IMR-90 (cell line): ENCODE results near the gene SNX32. TPM values are rescaled to one million over a fixed set of nuclear protein-coding genes. Genes with fewer than 3 reads are reported as not detected.

ENCODE experiments used
- ATAC-seq: fragments of 200-7000 bp; cut with Tn5 transposase; 2 replicates; pipeline ENCODE4 v1.9.1; 2020; ENCODE audit warnings: low read depth, mild to moderate bottlenecking, moderate library complexity
- BruUV-seq: library from RNA; stranded (reverse); fragments of 400-500 nt; replicated peaks from 2 replicates; lab custom pipeline; 2021; lab: Mats Ljungman, UMichigan
- CTCF ChIA-PET: fragments of 300-600 bp; formaldehyde crosslinking; extraction: SDS; loops from one replicate; lab custom pipeline; 2021; ENCODE audit warnings: antibody characterized with exemption; lab: Yijun Ruan, JAX
- POLR2A ChIA-PET: fragments of 300-600 bp; sonication (Branson Sonifier 250); formaldehyde crosslinking; loops from one replicate; lab custom pipeline; 2022; ENCODE audit warnings: antibody characterized with exemption; ENCODE audit not compliant: unreplicated experiment; lab: Charles Lee
- DNase-seq: peaks from one replicate; pipeline ENCODE4 v3.0.0; 2013
- H2AFZ ChIP-seq: replicated peaks from 2 replicates; pipeline ENCODE3; 2013; ENCODE audit warnings: low read length, mild to moderate bottlenecking; ENCODE audit not compliant: poor library complexity
- H2AK5ac ChIP-seq: 2 replicates; pipeline ENCODE4 v1.6.1; 2013; ENCODE audit warnings: low read depth, low read length, inconsistent platforms
- H2AK9ac ChIP-seq: replicated peaks from 2 replicates; pipeline ENCODE3; 2013; ENCODE audit warnings: mild to moderate bottlenecking, low read depth, low read length, moderate library complexity; ENCODE audit not compliant: poor library complexity
- H2BK120ac ChIP-seq: 2 replicates; pipeline ENCODE4 v1.6.1; 2013; ENCODE audit warnings: low read depth, low read length, inconsistent platforms
- H2BK15ac ChIP-seq: 3 replicates; pipeline ENCODE4 v1.6.1; 2013; ENCODE audit warnings: low read depth, low read length, inconsistent platforms
- H2BK20ac ChIP-seq: 2 replicates; pipeline ENCODE4 v1.6.1; 2013; ENCODE audit warnings: low read depth, mild to moderate bottlenecking, inconsistent platforms, low read length, moderate library complexity
- H2BK5ac ChIP-seq: 2 replicates; pipeline ENCODE4 v1.6.1; 2013; ENCODE audit warnings: mild to moderate bottlenecking, low read depth, low read length, inconsistent platforms; ENCODE audit not compliant: poor library complexity, severe bottlenecking
- H3K14ac ChIP-seq: replicated peaks from 2 replicates; pipeline ENCODE4 v1.6.1; 2013; ENCODE audit warnings: low read depth, low read length, inconsistent platforms
- H3K18ac ChIP-seq: 2 replicates; pipeline ENCODE4 v1.6.1; 2013; ENCODE audit warnings: low read depth, low read length, control low read depth
- H3K23ac ChIP-seq: 2 replicates; pipeline ENCODE4 v1.6.1; 2013; ENCODE audit warnings: low read depth, low read length, inconsistent platforms
- H3K27ac ChIP-seq: 2 replicates; pipeline ENCODE4 v1.5.1; 2013; ENCODE audit warnings: mild to moderate bottlenecking, control low read depth, low read length; ENCODE audit not compliant: insufficient read depth
- H3K27me3 ChIP-seq: 2 replicates; pipeline ENCODE4 v1.6.1; 2013; ENCODE audit warnings: low read length; ENCODE audit not compliant: control insufficient read depth, insufficient read depth
- H3K36me3 ChIP-seq: 2 replicates; pipeline ENCODE4 v1.6.1; 2013; ENCODE audit warnings: low read length, mixed read lengths; ENCODE audit not compliant: control insufficient read depth, insufficient read depth
- H3K4ac ChIP-seq: 2 replicates; pipeline ENCODE4 v1.6.1; 2013; ENCODE audit warnings: low read depth, low read length, inconsistent platforms
- H3K4me1 ChIP-seq: 2 replicates; pipeline ENCODE4 v1.6.1; 2013; ENCODE audit warnings: low read length, mixed read lengths; ENCODE audit not compliant: control insufficient read depth, insufficient read depth
- H3K4me2 ChIP-seq: 2 replicates; pipeline ENCODE4 v1.6.1; 2013; ENCODE audit warnings: low read depth, mild to moderate bottlenecking, control low read depth, low read length, moderate library complexity
- H3K4me3 ChIP-seq: 2 replicates; pipeline ENCODE4 v1.5.1; 2013; ENCODE audit warnings: low read depth, mild to moderate bottlenecking, control low read depth, low read length, moderate library complexity; ENCODE audit not compliant: insufficient read depth
- H3K56ac ChIP-seq: 2 replicates; pipeline ENCODE4 v1.6.1; 2013; ENCODE audit warnings: low read length, inconsistent platforms; ENCODE audit not compliant: insufficient read depth; ENCODE audit errors: extremely low read depth
- H3K79me1 ChIP-seq, 2 experiments: 2 replicates each; pipeline ENCODE4 v1.6.1; 2013; ENCODE audit warnings: low read length in 2 of 2, inconsistent platforms in 1 of 2, low read depth in 1 of 2
- H3K9ac ChIP-seq: 2 replicates; pipeline ENCODE4 v1.6.1; 2013; ENCODE audit warnings: low read depth, low read length, control low read depth
- H3K9me1 ChIP-seq: 2 replicates; pipeline ENCODE4 v1.6.1; 2013; ENCODE audit warnings: low read length, inconsistent platforms; ENCODE audit not compliant: insufficient read depth
- H3K9me3 ChIP-seq: 2 replicates; pipeline ENCODE4 v1.6.1; 2013; ENCODE audit warnings: low read length; ENCODE audit not compliant: control insufficient read depth, insufficient read depth
- H4K20me1 ChIP-seq: 2 replicates; pipeline ENCODE4 v1.6.1; 2013; ENCODE audit warnings: low read length, inconsistent platforms; ENCODE audit not compliant: insufficient read depth
- H4K5ac ChIP-seq: 2 replicates; pipeline ENCODE4 v1.6.1; 2013; ENCODE audit warnings: mild to moderate bottlenecking, low read depth, low read length, control low read depth
- H4K8ac ChIP-seq, 2 experiments: 2 replicates each; pipeline ENCODE4 v1.6.1; 2013; ENCODE audit warnings: low read depth in 2 of 2, low read length in 2 of 2, control low read depth in 1 of 2, inconsistent platforms in 1 of 2
- H4K91ac ChIP-seq: 2 replicates; pipeline ENCODE4 v1.6.1; 2013; ENCODE audit warnings: low read depth, low read length, inconsistent platforms; ENCODE audit not compliant: insufficient read depth
- BHLHE40 ChIP-seq: fragments of 150-350 bp; IDR thresholded peaks from 2 replicates; pipeline ENCODE4 v1.6.1; 2016; ENCODE audit warnings: mild to moderate bottlenecking, low read depth, low read length
- CEBPB ChIP-seq: IDR thresholded peaks from 2 replicates; pipeline ENCODE4 v1.6.1; 2012; ENCODE audit warnings: low read depth, low read length, improper control_type of control experiment
- CHD1 ChIP-seq: IDR thresholded peaks from 2 replicates; pipeline ENCODE4 v1.6.1; 2012; ENCODE audit warnings: low read depth, low read length, improper control_type of control experiment
- CTCF ChIP-seq: conservative IDR thresholded peaks from 2 replicates; pipeline ENCODE4 v1.5.1; 2012; ENCODE audit warnings: mild to moderate bottlenecking, low read depth, low read length, improper control_type of control experiment
- FOS ChIP-seq: fragments of 150-350 bp; IDR thresholded peaks from 2 replicates; pipeline ENCODE4 v1.6.1; 2016; ENCODE audit warnings: low read depth, low read length
- MAFK ChIP-seq: IDR thresholded peaks from 2 replicates; pipeline ENCODE4 v1.6.1; 2012; ENCODE audit warnings: low read depth, low read length, improper control_type of control experiment
- MAZ ChIP-seq: IDR thresholded peaks from 2 replicates; pipeline ENCODE4 v1.6.1; 2012; ENCODE audit warnings: low read depth, mild to moderate bottlenecking, low read length, improper control_type of control experiment, moderate library complexity, borderline replicate concordance
- MXI1 ChIP-seq: IDR thresholded peaks from 2 replicates; pipeline ENCODE4 v1.6.1; 2012; ENCODE audit warnings: low read depth, mild to moderate bottlenecking, low read length, moderate library complexity, borderline replicate concordance
- NFE2L2 ChIP-seq: fragments of 150-350 bp; IDR thresholded peaks from 2 replicates; pipeline ENCODE4 v1.6.1; 2016; ENCODE audit warnings: low read depth, mild to moderate bottlenecking, low read length
- POLR2A ChIP-seq: IDR thresholded peaks from 2 replicates; pipeline ENCODE4 v1.6.1; 2012; ENCODE audit warnings: mild to moderate bottlenecking, low read depth, low read length
- RAD21 ChIP-seq: IDR thresholded peaks from 2 replicates; pipeline ENCODE4 v1.6.1; 2012; ENCODE audit warnings: low read length, improper control_type of control experiment
- RCOR1 ChIP-seq: IDR thresholded peaks from 2 replicates; pipeline ENCODE4 v1.6.1; 2012; ENCODE audit warnings: mild to moderate bottlenecking, low read length, improper control_type of control experiment; ENCODE audit not compliant: insufficient replicate concordance
- RFX5 ChIP-seq: IDR thresholded peaks from 2 replicates; pipeline ENCODE4 v1.8.0; 2012; ENCODE audit warnings: low read depth, mild to moderate bottlenecking, low read length, moderate library complexity
- SMC3 ChIP-seq: fragments of 150-350 bp; IDR thresholded peaks from 2 replicates; pipeline ENCODE4 v1.6.1; 2016; ENCODE audit warnings: low read depth, mild to moderate bottlenecking, antibody characterized with exemption, low read length, moderate library complexity
- USF2 ChIP-seq: fragments of 150-350 bp; IDR thresholded peaks from 2 replicates; pipeline ENCODE4 v1.6.1; 2017; ENCODE audit warnings: mild to moderate bottlenecking, antibody characterized with exemption, low read length, low read depth
- WGBS, 2 experiments: methylation state at CpG; one replicate each; pipeline versions ENCODE4 v1.1.5 to v1.1.7; 2013; ENCODE audit warnings: missing lambda C conversion rate in 2 of 2; ENCODE audit not compliant: insufficient read length in 1 of 2; ENCODE audit errors: extremely low coverage in 2 of 2; 5-methylcytosine and 5-hydroxymethylcytosine counted together
- dilution Hi-C: fragments of 300-500 bp; cut with HindIII; formaldehyde crosslinking; loops from one replicate; pipeline ENCODE4 v1.14.3; 2018; ENCODE audit warnings: low sequenced_read_pairs; ENCODE audit not compliant: unreplicated experiment
- in situ Hi-C: fragments of 300-500 bp; cut with MboI; formaldehyde crosslinking; loops from 3 replicates; pipeline ENCODE4 v1.14.3; 2019; ENCODE audit warnings: low sequenced_read_pairs, inconsistent platforms, mixed read lengths
- intact Hi-C: fragments of 100-400 bp; cut with micrococcal nuclease; formaldehyde crosslinking; loops from 2 replicates; pipeline ENCODE4 v1.10.0; 2022
- polyA plus RNA-seq, 3 experiments: library from polyadenylated mRNA; depleted of rRNA; stranded (reverse); fragments of >200 nt; gene quantifications; 2 replicates each; pipeline ENCODE4 v1.2.3, GENCODE V29; 2012; ENCODE audit warnings: low replicate concordance in 1 of 3
- total RNA-seq: library from RNA; depleted of rRNA; stranded (reverse); fragments of >200 nt; gene quantifications from 2 replicates; pipeline ENCODE4 v1.2.3, GENCODE V29; 2012

SNX32 gene
- total and polyA plus RNA-seq, 2 of the 4 experiments (the other 2 are of a cell fraction): 0.36 to 0.79 TPM

GRCh38 chr11:65866509-65867283 is 32.9 kb downstream of the SNX32 start:
- Histone ChIP-seq H2BK120ac (no peak overlapping the region), H3K4me1 (peaks cover 14% of the 10 kb centered on the region; the same call in 1 of the 2 replicates), H3K4me2 (no peak overlapping the region), H3K27me3 (no peaks in the 10 kb centered on the region), H3K4ac (no peak overlapping the region), H4K5ac (no peak overlapping the region), H3K79me1 (peaks cover 18 to 89% of the 10 kb centered on the region in 2 experiments), H3K9ac (no peak overlapping the region), H3K9me1 (peaks cover 5% of the 10 kb centered on the region; the same call in 1 of the 2 replicates), H3K56ac (no peak overlapping the region), H3K9me3 (no peaks in the 10 kb centered on the region), H2BK5ac (no peak overlapping the region), H2BK20ac (no peak overlapping the region), H4K91ac (no peak overlapping the region), H3K18ac (no peak overlapping the region), H2AK9ac (no peak overlapping the region), H3K36me3 (peaks cover 91% of the 10 kb centered on the region), H3K4me3 (no peak overlapping the region), H3K14ac (no peak overlapping the region), H3K23ac (no peak overlapping the region), H2BK15ac (no peak overlapping the region), H2AK5ac (no peak overlapping the region), H4K8ac (no peak overlapping the region), H2AFZ (peak overlapping the region; percentile 4), H3K27ac (no peak overlapping the region), H4K20me1 (peaks cover 51% of the 10 kb centered on the region)
- ChIA-PET POLR2A (interaction anchor here (1.0 kb wide), 1 partner anchor 9 kb away, joined by 3 read pairs; the partner anchor contains the start of gene CFL1), CTCF (no interaction called here)
- no peak for ATAC-seq
- intact Hi-C loops (no loop called here), in situ Hi-C loops (no loop called here), dilution Hi-C loops (no loop called here)
- 87% methylated on average over 9 of the region's 21 CpGs; no CpG with 5 or more reads in 1 of the 2 experiments for WGBS, 2 experiments
- TSS peak; percentile 71 for BruUV-seq
- no peak for DNase-seq
- TF ChIP-seq FOS (no peak), RFX5 (no peak), MAZ (no peak), USF2 (no peak), MXI1 (no peak), SMC3 (no peak), POLR2A (no peak), BHLHE40 (no peak), MAFK (no peak), CEBPB (no peak), RCOR1 (no peak), RAD21 (no peak), CHD1 (no peak), CTCF (no peak), NFE2L2 (no peak)
